B cell (primary cell): Measurements from ENCODE around the gene PPT2. TPM values are rescaled to one million over a fixed set of nuclear protein-coding genes. Genes with fewer than 3 reads are reported as not detected.

Experiments
- ATAC-seq: fragments of 200-7000 bp; cut with Tn5 transposase; one replicate; pipeline ENCODE4 v1.10.0; 2021; ENCODE audit warnings: low read depth, mild to moderate bottlenecking, moderate number of reproducible peaks, moderate library complexity
- CTCF ChIA-PET: fragments of 350-600 bp; sonication (Branson Sonifier 250); formaldehyde crosslinking; loops from one replicate; lab custom pipeline; 2021; ENCODE audit warnings: antibody characterized with exemption, inconsistent platforms; lab: Charles Lee
- POLR2A ChIA-PET: fragments of 350-600 bp; sonication (Branson Sonifier 250); formaldehyde crosslinking; loops from one replicate; lab custom pipeline; 2021; ENCODE audit warnings: antibody characterized with exemption; lab: Charles Lee
- DNase-seq: peaks from one replicate; pipeline ENCODE4 v3.0.0; 2013
- H2AFZ ChIP-seq: 2 replicates; pipeline ENCODE4 v1.6.1; 2012; ENCODE audit warnings: mild to moderate bottlenecking, low read depth, low read length; ENCODE audit not compliant: insufficient read depth, poor library complexity, severe bottlenecking
- H3K27ac ChIP-seq, 2 donors: 1 replicate in 1 of 2; 2 replicates in 1 of 2; pipeline ENCODE4 v1.5.1; 2012 to 2013; ENCODE audit warnings: low read length in 2 of 2, mild to moderate bottlenecking in 2 of 2, moderate library complexity in 1 of 2
- H3K27me3 ChIP-seq, 4 experiments: fragments of 200-600 bp in 1 of 4; sonication (generic) in 1 of 4; replicated peaks in 1 of 4; 1 replicate in 2 of 4; 2 replicates in 2 of 4; pipeline versions ENCODE4 v1.6.1 to v1.7.0; 2013 to 2016; ENCODE audit warnings: low read length in 3 of 4, mild to moderate bottlenecking in 2 of 4, mixed read lengths in 1 of 4, moderate library complexity in 1 of 4; ENCODE audit not compliant: insufficient read depth in 4 of 4, control insufficient read depth in 3 of 4; ENCODE audit errors: control extremely low read depth in 1 of 4
- H3K36me3 ChIP-seq, 2 experiments: replicated peaks in 1 of 2; 1 replicate in 1 of 2; 2 replicates in 1 of 2; pipeline versions ENCODE4 v1.6.1 to v1.7.1; 2013; ENCODE audit warnings: low read length in 1 of 2; ENCODE audit not compliant: insufficient read depth in 2 of 2, control insufficient read depth in 1 of 2; ENCODE audit errors: control extremely low read depth in 1 of 2, extremely low read depth in 1 of 2
- H3K4me1 ChIP-seq, 2 donors: fragments of 200-600 bp in 1 of 2; sonication (generic) in 1 of 2; 1 replicate in 1 of 2; 2 replicates in 1 of 2; pipeline versions ENCODE4 v1.5.1 to v1.6.1; 2013 to 2017; ENCODE audit warnings: low read length in 2 of 2; ENCODE audit not compliant: control insufficient read depth in 2 of 2, insufficient read depth in 2 of 2
- H3K4me2 ChIP-seq: replicated peaks from 2 replicates; pipeline ENCODE3; 2012; ENCODE audit warnings: mild to moderate bottlenecking, low read depth, low read length; ENCODE audit not compliant: poor library complexity, severe bottlenecking
- H3K4me3 ChIP-seq, 5 experiments: fragments of 200-600 bp in 1 of 5; sonication (generic) in 1 of 5; 1 replicate in 3 of 5; 2 replicates in 2 of 5; pipeline versions ENCODE4 v1.5.1 to v1.7.0; 2011 to 2016; ENCODE audit warnings: low read length in 4 of 5, mild to moderate bottlenecking in 4 of 5, low read depth in 2 of 5, control low read depth in 1 of 5, moderate library complexity in 1 of 5; ENCODE audit not compliant: insufficient read depth in 1 of 5; ENCODE audit errors: control extremely low read depth in 1 of 5, extremely low read depth in 1 of 5
- H3K79me2 ChIP-seq: fragments of 200-600 bp; sonication (generic); one replicate; pipeline ENCODE4 v1.6.0; 2016; ENCODE audit warnings: low read length; ENCODE audit not compliant: control insufficient read depth, insufficient read depth
- H3K9ac ChIP-seq: fragments of 200-600 bp; sonication (generic); 2 replicates; pipeline ENCODE4 v1.6.1; 2017; ENCODE audit warnings: mild to moderate bottlenecking, low read length, moderate library complexity
- H3K9me3 ChIP-seq, 3 donors: one replicate each; pipeline versions ENCODE4 v1.6.1 to v1.7.1; 2013; ENCODE audit warnings: low read length in 2 of 3; ENCODE audit not compliant: control insufficient read depth in 2 of 3, insufficient read depth in 1 of 3; ENCODE audit errors: control extremely low read depth in 1 of 3
- H4K20me1 ChIP-seq: 2 replicates; pipeline ENCODE4 v1.6.0; 2012; ENCODE audit warnings: mild to moderate bottlenecking, low read length; ENCODE audit not compliant: insufficient read depth, control insufficient read depth, poor library complexity, severe bottlenecking
- H3K27ac Mint-ChIP-seq: one replicate; pipeline ENCODE4 v1.8.0; 2021; ENCODE audit warnings: mixed read lengths
- H3K27me3 Mint-ChIP-seq: one replicate; pipeline ENCODE4 v1.8.0; 2021; ENCODE audit warnings: mixed read lengths
- H3K4me1 Mint-ChIP-seq: one replicate; pipeline ENCODE4 v1.8.0; 2021; ENCODE audit warnings: mixed read lengths
- H3K4me3 Mint-ChIP-seq: one replicate; pipeline ENCODE4 v1.8.0; 2021; ENCODE audit warnings: mixed read lengths
- H3K9me3 Mint-ChIP-seq: one replicate; pipeline ENCODE4 v1.8.0; 2022; ENCODE audit warnings: mixed read lengths; ENCODE audit not compliant: insufficient read depth
- CTCF ChIP-seq: fragments of 200-600 bp; IDR thresholded peaks from one replicate; pipeline ENCODE4 v1.8.0; 2022; ENCODE audit warnings: antibody characterized with exemption, mild to moderate bottlenecking
- EZH2 ChIP-seq: IDR thresholded peaks from 2 replicates; pipeline ENCODE4 v1.6.1; 2012; ENCODE audit warnings: borderline replicate concordance, low read depth, mild to moderate bottlenecking, moderate library complexity, low read length; ENCODE audit not compliant: insufficient read depth, poor library complexity, severe bottlenecking
- WGBS: methylation state at CpG from one replicate; pipeline ENCODE4 v1.1.5; 2013; ENCODE audit warnings: missing lambda C conversion rate; ENCODE audit not compliant: insufficient coverage; 5-methylcytosine and 5-hydroxymethylcytosine counted together
- intact Hi-C: fragments of 100-400 bp; cut with micrococcal nuclease; formaldehyde crosslinking; loops from one replicate; pipeline ENCODE4 v1.10.0; 2022
- polyA plus RNA-seq: library from polyadenylated mRNA; depleted of rRNA; stranded (reverse); fragments of >200 nt; gene quantifications from 2 replicates; pipeline ENCODE4 v1.2.3, GENCODE V29; 2012
- total RNA-seq, 2 donors: library from RNA; stranded (reverse); fragments of 120-200 nt in 1 of 2; gene quantifications; 1 replicate in 1 of 2; 2 replicates in 1 of 2; pipeline versions ENCODE4 v1.2.3 to v1.2.4, GENCODE V29; 2013 to 2022

The PPT2 gene
- total and polyA plus RNA-seq, 2 donors (not counting 1 experiment from before 2014, with no cell fraction given) = 1.2 to 4.2 TPM

DNA sequence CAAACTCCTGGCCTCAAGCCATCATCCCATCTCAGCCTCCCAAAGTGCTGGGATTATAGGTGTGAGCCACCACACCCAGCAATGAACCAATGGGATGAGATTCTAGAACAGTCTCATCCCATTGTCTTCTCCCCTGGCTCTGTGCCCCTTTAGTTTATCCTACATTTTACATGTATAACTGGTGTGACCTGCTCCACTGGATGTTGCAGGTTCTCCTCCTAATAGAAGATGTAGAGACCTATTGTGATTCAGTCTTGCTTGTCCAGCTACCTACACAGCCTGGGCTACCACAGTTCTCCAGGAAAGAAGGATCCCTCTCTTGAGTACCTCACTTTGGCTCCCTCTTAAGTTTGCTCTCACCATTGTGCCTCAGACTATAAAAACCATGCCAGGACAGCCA lies 21.8 kb upstream of the PPT2 start:
- peaks cover 0 to 2% (median 0%) of the 10 kb centered on the region in 3 donors for H3K9me3 ChIP-seq
- ATAC-seq (no peak), DNase-seq (no peak)
- H3K27me3 Mint-ChIP-seq = peaks cover 7% of the 10 kb centered on the region
- no peak for TF ChIP-seq CTCF
- no peak for TF ChIP-seq EZH2
- H3K4me1 ChIP-seq = peaks cover 19 to 28% of the 10 kb centered on the region in 2 donors
- peaks cover 0 to under 1% of the 10 kb centered on the region in 2 experiments for H3K36me3 ChIP-seq
- POLR2A ChIA-PET = no interaction called here
- peaks cover 19% of the 10 kb centered on the region for H3K79me2 ChIP-seq
- no peaks in the 10 kb centered on the region for H3K27me3 ChIP-seq
- H3K9ac ChIP-seq = no peak overlapping the region
- H2AFZ ChIP-seq = no peak overlapping the region
- H3K4me2 ChIP-seq = no peak overlapping the region
- peaks cover 30% of the 10 kb centered on the region for H3K4me1 Mint-ChIP-seq
- no peak overlapping the region for H3K27ac Mint-ChIP-seq
- intact Hi-C loops = no loop called here
- CTCF ChIA-PET = no interaction called here
- H3K27ac ChIP-seq = no peak overlapping the region
- peaks cover 3% of the 10 kb centered on the region for H4K20me1 ChIP-seq
- no peak overlapping the region for H3K4me3 ChIP-seq
- H3K9me3 Mint-ChIP-seq = no peaks in the 10 kb centered on the region
- no peak overlapping the region for H3K4me3 Mint-ChIP-seq

- Histone ChIP-seq H3K27ac (no peak overlapping the region), H4K20me1 (no peaks in the 10 kb centered on the region), H2AFZ (no peak overlapping the region), H3K4me2 (no peak overlapping the region), H3K4me1 (peaks cover 10 to 18% of the 10 kb centered on the region in 2 donors), H3K9ac (no peak overlapping the region), H3K4me3 (no peak overlapping the region), H3K79me2 (peaks cover 5% of the 10 kb centered on the region), H3K27me3 (no peaks in the 10 kb centered on the region), H3K9me3 (no peaks in the 10 kb centered on the region), H3K36me3 (no peaks in the 10 kb centered on the region)
- intact Hi-C loops = no loop called here
- TF ChIP-seq CTCF (no peak), EZH2 (no peak)
- Mint-ChIP-seq H3K27ac (no peak overlapping the region), H3K4me3 (no peak overlapping the region), H3K9me3 (no peaks in the 10 kb centered on the region), H3K4me1 (peaks cover 14% of the 10 kb centered on the region), H3K27me3 (peaks cover 7% of the 10 kb centered on the region)
- 100% methylated on average over 1 of the region's 4 CpGs for WGBS
- POLR2A ChIA-PET = no interaction called here
- CTCF ChIA-PET = interaction anchor here (0.8 kb wide), 1 partner anchor 174 kb away, joined by 3 read pairs; no protein-coding TSS in a partner anchor
- DNase-seq = no peak
- ATAC-seq = no peak
Measured at GRCh38 chr6:32133786-32134185, 20.2 kb upstream of the PPT2 start.
